ENCODE data around the gene ADGRB3. TPM values are rescaled to one million over a fixed set of nuclear protein-coding genes. Genes with fewer than 3 reads are reported as not detected.

Gene ADGRB3
- total RNA-seq, 1 donor from 2014 or later: 14.9 TPM

DNA sequence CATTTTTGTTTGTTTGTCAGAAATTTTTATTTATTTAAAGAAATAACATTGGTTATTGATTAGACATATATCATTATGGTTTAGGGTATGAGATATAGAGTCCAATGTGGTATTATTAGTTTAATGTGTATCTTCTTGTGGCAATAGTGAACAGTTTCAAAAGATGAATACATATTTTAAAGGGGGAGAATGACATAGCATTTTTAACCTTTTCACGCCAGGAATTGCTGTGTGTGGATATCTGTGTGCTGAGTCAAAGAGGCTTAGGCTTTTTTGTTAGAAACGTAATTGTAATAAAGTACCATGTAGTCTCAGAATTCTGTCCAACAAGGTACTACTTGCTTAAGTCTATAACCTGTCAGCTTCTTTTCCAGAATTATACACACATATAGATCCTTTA lies 451.6 kb downstream of the ADGRB3 start:
- Mint-ChIP-seq H3K9me3 (no peaks in the 10 kb centered on the region), H3K27ac (no peak overlapping the region)

GRCh38 chr6:69089539-69089938 lies 454.5 kb downstream of the ADGRB3 start:
- no peaks in the 10 kb centered on the region for H3K9me3 Mint-ChIP-seq
- TF ChIP-seq, protein P1, sequence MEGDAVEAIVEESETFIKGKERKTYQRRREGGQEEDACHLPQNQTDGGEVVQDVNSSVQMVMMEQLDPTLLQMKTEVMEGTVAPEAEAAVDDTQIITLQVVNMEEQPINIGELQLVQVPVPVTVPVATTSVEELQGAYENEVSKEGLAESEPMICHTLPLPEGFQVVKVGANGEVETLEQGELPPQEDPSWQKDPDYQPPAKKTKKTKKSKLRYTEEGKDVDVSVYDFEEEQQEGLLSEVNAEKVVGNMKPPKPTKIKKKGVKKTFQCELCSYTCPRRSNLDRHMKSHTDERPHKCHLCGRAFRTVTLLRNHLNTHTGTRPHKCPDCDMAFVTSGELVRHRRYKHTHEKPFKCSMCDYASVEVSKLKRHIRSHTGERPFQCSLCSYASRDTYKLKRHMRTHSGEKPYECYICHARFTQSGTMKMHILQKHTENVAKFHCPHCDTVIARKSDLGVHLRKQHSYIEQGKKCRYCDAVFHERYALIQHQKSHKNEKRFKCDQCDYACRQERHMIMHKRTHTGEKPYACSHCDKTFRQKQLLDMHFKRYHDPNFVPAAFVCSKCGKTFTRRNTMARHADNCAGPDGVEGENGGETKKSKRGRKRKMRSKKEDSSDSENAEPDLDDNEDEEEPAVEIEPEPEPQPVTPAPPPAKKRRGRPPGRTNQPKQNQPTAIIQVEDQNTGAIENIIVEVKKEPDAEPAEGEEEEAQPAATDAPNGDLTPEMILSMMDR (IDR thresholded peaks at IDR 0.05; ENCODE audit: unreplicated experiment): no peak
- H3K4me3 Mint-ChIP-seq: no peak overlapping the region
- peaks cover 6% of the 10 kb centered on the region for H3K4me1 Mint-ChIP-seq
- H3K27me3 Mint-ChIP-seq (ENCODE audit: low read depth): no peaks in the 10 kb centered on the region
- H3K27ac Mint-ChIP-seq: no peak overlapping the region
- no peak for DNase-seq (ENCODE audit: low spot score in 2 of 2, unreplicated experiment in 2 of 2)
- H3K36me3 Mint-ChIP-seq: no peaks in the 10 kb centered on the region

More for the DNA sequence above, 451.6 kb downstream of the ADGRB3 start:
- Mint-ChIP-seq H3K36me3 (no peaks in the 10 kb centered on the region), H3K4me1 (peaks cover 6% of the 10 kb centered on the region), H3K27me3 (ENCODE audit: low read depth) (no peaks in the 10 kb centered on the region), H3K4me3 (no peak overlapping the region)
- DNase-seq (ENCODE audit: low spot score in 2 of 2, unreplicated experiment in 2 of 2): no peak
- TF ChIP-seq, protein P1 (IDR thresholded peaks at IDR 0.05; ENCODE audit: unreplicated experiment): no peak

GRCh38 chr6:69090132-69090531 lies 455.1 kb downstream of the ADGRB3 start:
- TF ChIP-seq, protein P1 (IDR thresholded peaks at IDR 0.05; ENCODE audit: unreplicated experiment): no peak
- no peaks in the 10 kb centered on the region for H3K36me3 Mint-ChIP-seq
- H3K4me3 Mint-ChIP-seq: no peak overlapping the region
- H3K27me3 Mint-ChIP-seq (ENCODE audit: low read depth): no peaks in the 10 kb centered on the region
- H3K9me3 Mint-ChIP-seq: no peaks in the 10 kb centered on the region
- peaks cover 6% of the 10 kb centered on the region for H3K4me1 Mint-ChIP-seq
- DNase-seq (ENCODE audit: low spot score in 2 of 2, unreplicated experiment in 2 of 2): no peak
- H3K27ac Mint-ChIP-seq: peak overlapping the region; percentile 14

- no peak for DNase-seq (ENCODE audit: low spot score in 2 of 2, unreplicated experiment in 2 of 2)
- Mint-ChIP-seq H3K36me3 (no peaks in the 10 kb centered on the region), H3K27ac (no peak overlapping the region), H3K4me3 (no peak overlapping the region), H3K27me3 (ENCODE audit: low read depth) (no peaks in the 10 kb centered on the region), H3K9me3 (no peaks in the 10 kb centered on the region), H3K4me1 (peaks cover 4% of the 10 kb centered on the region)
- TF ChIP-seq, protein P1 (IDR thresholded peaks at IDR 0.05; ENCODE audit: unreplicated experiment): no peak
These were observed 461.6 kb downstream of the ADGRB3 start for GRCh38 chr6:69096681-69097080.

- DNase-seq (ENCODE audit: low spot score in 2 of 2, unreplicated experiment in 2 of 2): no peak
- Mint-ChIP-seq H3K9me3 (no peaks in the 10 kb centered on the region), H3K4me1 (peaks cover 4% of the 10 kb centered on the region), H3K27me3 (ENCODE audit: low read depth) (no peaks in the 10 kb centered on the region), H3K36me3 (no peaks in the 10 kb centered on the region), H3K27ac (no peak overlapping the region), H3K4me3 (no peak overlapping the region)
- TF ChIP-seq, protein P1 (IDR thresholded peaks at IDR 0.05; ENCODE audit: unreplicated experiment): no peak
These were observed 462.9 kb downstream of the ADGRB3 start for GRCh38 chr6:69097948-69098347.

GRCh38 chr6:69098910-69099309 lies 463.8 kb downstream of the ADGRB3 start:
- H3K27me3 Mint-ChIP-seq (ENCODE audit: low read depth): no peaks in the 10 kb centered on the region
- no peak for DNase-seq (ENCODE audit: low spot score in 2 of 2, unreplicated experiment in 2 of 2)
- no peak overlapping the region for H3K27ac Mint-ChIP-seq
- TF ChIP-seq, protein P1 (IDR thresholded peaks at IDR 0.05; ENCODE audit: unreplicated experiment): no peak
- no peaks in the 10 kb centered on the region for H3K36me3 Mint-ChIP-seq
- H3K4me1 Mint-ChIP-seq: peaks cover 4% of the 10 kb centered on the region
- H3K9me3 Mint-ChIP-seq: no peaks in the 10 kb centered on the region
- no peak overlapping the region for H3K4me3 Mint-ChIP-seq

Data from mesothelial cell of epicardium (in vitro differentiated cells).